ENCODE results near the gene LSS. TPM values are rescaled to one million over a fixed set of nuclear protein-coding genes. Genes with fewer than 3 reads are reported as not detected.
A peak's percentile ranks its signal among the peaks of the same experiment; 100 is the strongest.

The LSS gene
- total and polyA plus RNA-seq, 7 donors = 17.4 to 78.6 (median 51.7) TPM

DNA sequence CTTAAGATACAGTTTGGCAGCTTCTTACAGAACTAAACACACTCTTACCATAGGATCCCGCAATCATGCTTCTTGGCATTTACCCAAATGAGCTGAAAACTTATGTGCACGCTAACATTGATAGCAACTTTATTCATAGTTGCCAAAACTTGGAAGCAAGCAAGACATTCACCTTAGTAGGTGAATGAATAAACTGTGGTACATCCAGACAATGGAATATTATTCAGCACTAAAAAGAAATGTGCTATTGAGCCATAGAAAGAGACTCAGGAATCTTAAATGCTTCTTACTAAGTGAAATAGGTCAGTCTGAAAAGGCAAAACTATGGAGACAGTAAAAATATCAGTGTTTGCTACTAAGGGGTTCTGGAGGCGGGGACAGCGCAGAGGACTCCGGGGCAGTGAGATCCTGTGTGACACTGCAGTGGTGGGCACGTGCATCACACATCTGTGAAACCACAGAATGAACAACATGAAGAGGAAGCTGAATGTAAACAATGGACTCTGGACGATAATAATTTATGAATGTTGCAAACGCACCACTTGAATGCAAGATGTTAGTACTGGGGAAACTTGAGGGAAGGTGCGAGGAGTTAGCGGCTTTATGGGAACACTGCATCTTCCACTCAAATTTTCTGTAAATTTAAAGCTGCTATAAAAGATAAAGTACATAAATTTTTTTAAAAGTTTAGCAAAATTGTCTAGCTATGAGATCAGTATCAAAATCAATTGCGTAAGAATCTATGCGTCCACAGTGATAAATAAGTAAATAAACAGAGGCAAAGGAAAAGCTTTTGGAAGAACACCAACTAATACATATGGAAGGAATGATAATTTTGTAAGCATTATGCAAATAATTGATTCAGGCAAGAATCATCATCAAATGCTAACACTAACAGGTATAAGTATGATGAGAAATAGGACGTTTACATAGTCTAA lies 28.9 kb downstream of the LSS start:
- intact Hi-C loops (cut with DNase I) = no loop called here
- H3K27ac ChIP-seq = no peak overlapping the region
- DNase-seq = peak; percentile 25
- WGBS, 2 donors = 79% methylated on average over 13 of the region's 13 CpGs
- H3K36me3 ChIP-seq = peaks cover 17 to 74% (median 28%) of the 10 kb centered on the region in 4 donors
- no peaks in the 10 kb centered on the region for H3K9me3 ChIP-seq
- TF ChIP-seq, protein P1, sequence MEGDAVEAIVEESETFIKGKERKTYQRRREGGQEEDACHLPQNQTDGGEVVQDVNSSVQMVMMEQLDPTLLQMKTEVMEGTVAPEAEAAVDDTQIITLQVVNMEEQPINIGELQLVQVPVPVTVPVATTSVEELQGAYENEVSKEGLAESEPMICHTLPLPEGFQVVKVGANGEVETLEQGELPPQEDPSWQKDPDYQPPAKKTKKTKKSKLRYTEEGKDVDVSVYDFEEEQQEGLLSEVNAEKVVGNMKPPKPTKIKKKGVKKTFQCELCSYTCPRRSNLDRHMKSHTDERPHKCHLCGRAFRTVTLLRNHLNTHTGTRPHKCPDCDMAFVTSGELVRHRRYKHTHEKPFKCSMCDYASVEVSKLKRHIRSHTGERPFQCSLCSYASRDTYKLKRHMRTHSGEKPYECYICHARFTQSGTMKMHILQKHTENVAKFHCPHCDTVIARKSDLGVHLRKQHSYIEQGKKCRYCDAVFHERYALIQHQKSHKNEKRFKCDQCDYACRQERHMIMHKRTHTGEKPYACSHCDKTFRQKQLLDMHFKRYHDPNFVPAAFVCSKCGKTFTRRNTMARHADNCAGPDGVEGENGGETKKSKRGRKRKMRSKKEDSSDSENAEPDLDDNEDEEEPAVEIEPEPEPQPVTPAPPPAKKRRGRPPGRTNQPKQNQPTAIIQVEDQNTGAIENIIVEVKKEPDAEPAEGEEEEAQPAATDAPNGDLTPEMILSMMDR (IDR thresholded peaks at IDR 0.05) = no peak
- no peak for TF ChIP-seq POLR2A (IDR thresholded peaks at IDR 0.05)
- H3K4me1 ChIP-seq = no peaks in the 10 kb centered on the region
- no peak overlapping the region for H3K4me3 ChIP-seq
- no peaks in the 10 kb centered on the region for H3K27me3 ChIP-seq

DNA sequence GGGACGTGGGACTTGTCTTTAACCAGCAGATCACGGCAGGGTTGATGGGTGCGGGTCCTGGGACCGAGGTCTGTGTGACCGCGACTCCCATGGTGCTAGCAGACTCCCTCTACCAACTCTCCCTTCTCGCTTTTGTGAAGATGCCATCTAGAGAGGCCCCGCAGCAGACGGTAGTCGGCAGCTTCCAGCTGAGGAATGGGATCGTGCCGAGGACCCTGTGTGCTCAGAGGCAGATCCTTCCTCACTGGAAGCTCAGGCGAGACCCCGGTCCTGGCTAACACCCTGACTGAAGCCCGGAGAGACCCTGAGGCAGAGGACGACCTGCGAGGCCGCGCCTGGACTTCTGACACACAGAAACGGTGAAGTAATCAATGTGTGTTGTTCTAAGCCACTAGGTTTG lies 31.8 kb downstream of the LSS start:
- Histone ChIP-seq H3K27me3 (no peaks in the 10 kb centered on the region), H3K4me3 (no peak overlapping the region), H3K9me3 (no peaks in the 10 kb centered on the region), H3K27ac (no peak overlapping the region), H3K4me1 (no peaks in the 10 kb centered on the region), H3K36me3 (peaks cover 26 to 80% (median 36%) of the 10 kb centered on the region in 4 donors)
- TF ChIP-seq, protein P1 (IDR thresholded peaks at IDR 0.05) = no peak
- TF ChIP-seq POLR2AphosphoS5 (IDR thresholded peaks at IDR 0.05) (no peak), POLR2A (IDR thresholded peaks at IDR 0.05) (no peak), EP300 (IDR thresholded peaks at IDR 0.05) (no peak)
- intact Hi-C loops (cut with DNase I) = no loop called here
- peak; percentile 47 for DNase-seq
- WGBS, 2 donors = 88 to 91% methylated on average over 20 of the region's 20 CpGs

DNA sequence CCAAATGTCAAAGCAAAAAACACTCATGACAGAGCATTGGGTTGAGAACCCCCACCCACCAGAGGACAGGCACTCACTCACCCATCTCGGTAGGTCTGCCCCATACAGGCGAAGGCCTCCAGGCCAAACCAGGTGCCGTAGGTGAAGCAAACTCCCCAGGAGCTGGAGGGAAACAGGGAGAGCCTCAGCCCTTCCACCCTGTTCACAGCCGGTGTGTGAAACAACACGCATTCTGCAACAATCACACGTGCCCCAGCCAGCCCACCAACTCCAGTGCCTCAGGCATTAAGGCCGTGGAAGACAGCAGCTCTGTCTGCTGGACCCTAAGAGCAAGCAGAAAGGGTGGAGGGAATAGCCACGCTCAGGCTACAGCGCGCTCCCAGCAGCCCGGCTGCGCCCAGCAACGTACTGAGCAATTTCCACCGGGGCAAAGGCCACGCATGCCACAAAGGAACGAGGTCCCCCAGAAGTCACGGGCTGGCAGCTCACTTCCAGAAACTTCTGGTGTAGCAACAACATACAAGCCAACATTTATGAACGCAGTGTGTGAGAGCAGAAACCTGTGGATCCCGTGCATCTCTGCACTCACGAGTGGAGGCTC lies 32.9 kb downstream of the LSS start:
- WGBS, 2 donors = 90 to 93% methylated on average over 20 of the region's 20 CpGs
- H3K36me3 ChIP-seq = peaks cover 26 to 87% (median 36%) of the 10 kb centered on the region in 4 donors

DNA sequence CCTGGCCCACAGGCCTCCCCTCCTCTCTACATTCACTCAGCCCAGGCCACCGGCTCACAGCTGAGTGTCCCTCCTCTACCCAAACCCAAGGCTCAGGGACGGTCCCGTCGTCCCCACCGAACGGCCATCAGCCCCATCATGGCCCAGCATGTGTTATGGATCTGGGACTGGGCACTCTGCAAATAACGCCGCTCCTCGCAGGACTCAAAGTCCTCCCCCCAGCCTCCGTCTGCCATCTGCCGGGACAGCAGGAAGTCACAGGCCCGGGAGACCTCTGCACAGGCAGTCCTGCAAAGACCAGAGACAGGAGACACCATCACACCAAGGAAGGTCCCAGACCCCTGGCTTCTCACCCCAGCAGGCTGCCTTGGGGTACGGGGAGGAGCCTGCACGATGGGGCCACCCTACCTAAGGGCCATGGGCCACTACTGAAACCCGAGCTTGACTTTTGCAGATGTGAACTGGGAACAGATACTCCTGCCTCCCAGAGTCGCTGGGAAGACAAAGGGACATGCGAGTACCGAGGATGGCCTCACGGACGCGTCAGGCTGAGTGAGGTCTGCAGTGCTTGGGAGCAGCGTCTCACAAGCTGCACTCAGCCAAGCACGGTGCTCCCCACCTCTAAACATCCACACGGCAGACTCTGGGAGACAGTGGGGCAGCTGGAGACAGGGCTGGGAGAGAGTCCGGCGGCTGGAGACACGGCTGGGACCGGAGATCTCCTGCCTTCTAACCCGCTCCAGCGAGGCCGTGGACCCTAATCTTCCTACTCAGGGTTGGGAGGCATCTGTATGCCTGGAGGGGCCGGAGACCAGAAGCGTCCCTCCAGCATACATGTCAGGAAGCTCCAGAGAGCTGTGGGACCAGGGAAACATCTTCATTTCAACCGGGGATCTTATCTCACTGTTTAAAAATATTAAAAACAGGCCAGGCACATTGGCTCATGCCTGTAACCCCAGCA lies 33.9 kb downstream of the LSS start:
- Histone ChIP-seq H3K9me3 (no peaks in the 10 kb centered on the region), H3K4me3 (no peak overlapping the region), H3K36me3 (peaks cover 21 to 88% (median 32%) of the 10 kb centered on the region in 4 donors), H3K4me1 (peaks cover 0 to 6% (median 3%) of the 10 kb centered on the region in 4 donors), H3K27ac (no peak overlapping the region), H3K27me3 (no peaks in the 10 kb centered on the region)
- intact Hi-C loops (cut with DNase I) = no loop called here
- peak; percentile 58 for DNase-seq
- 93 to 97% methylated on average over 34 of the region's 34 CpGs for WGBS, 2 donors
- TF ChIP-seq EP300 (IDR thresholded peaks at IDR 0.05) (no peak), POLR2AphosphoS5 (IDR thresholded peaks at IDR 0.05) (no peak), POLR2A (IDR thresholded peaks at IDR 0.05) (no peak)
- TF ChIP-seq, protein P1 (IDR thresholded peaks at IDR 0.05) = no peak

More for the DNA sequence above, 32.9 kb downstream of the LSS start:
- intact Hi-C loops (cut with DNase I) = no loop called here
- no peaks in the 10 kb centered on the region for H3K9me3 ChIP-seq
- peaks cover 0 to 4% (median 0%) of the 10 kb centered on the region in 4 donors for H3K4me1 ChIP-seq
- DNase-seq = peak; percentile 39
- H3K27me3 ChIP-seq = no peaks in the 10 kb centered on the region
- H3K27ac ChIP-seq = no peak overlapping the region
- TF ChIP-seq, protein P1 (IDR thresholded peaks at IDR 0.05) = no peak
- TF ChIP-seq POLR2A (IDR thresholded peaks at IDR 0.05) (no peak), EP300 (IDR thresholded peaks at IDR 0.05) (no peak), POLR2AphosphoS5 (IDR thresholded peaks at IDR 0.05) (no peak)
- no peak overlapping the region for H3K4me3 ChIP-seq
